ENCODE data around the gene TRAPPC1.

The TRAPPC1 gene

DNA sequence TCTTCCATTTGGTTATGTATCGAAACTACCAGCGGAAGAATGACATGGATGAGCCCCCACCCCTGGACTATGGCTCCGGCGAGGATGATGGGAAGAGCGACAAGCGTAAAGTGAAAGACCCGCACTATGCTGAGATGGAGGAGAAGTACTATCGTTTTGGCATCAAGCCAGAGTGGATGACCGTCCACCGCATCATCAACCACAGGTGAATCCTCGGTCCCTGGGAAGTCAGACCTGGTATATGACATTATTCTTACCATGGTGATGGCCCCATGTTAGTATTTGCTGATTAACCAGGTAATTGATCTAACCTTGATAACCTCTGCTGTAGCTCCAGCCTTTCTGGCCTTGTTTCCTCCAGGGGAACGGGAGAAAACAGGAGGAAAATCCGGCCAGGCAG is 34.7 kb downstream of the TRAPPC1 start:
- no peak for TF ChIP-seq CTCF (IDR thresholded peaks at IDR 0.05; ENCODE audit: low read depth, low read length)
- no peak overlapping the region for H3K4me3 ChIP-seq (ENCODE audit: low read depth, low read length)

DNA sequence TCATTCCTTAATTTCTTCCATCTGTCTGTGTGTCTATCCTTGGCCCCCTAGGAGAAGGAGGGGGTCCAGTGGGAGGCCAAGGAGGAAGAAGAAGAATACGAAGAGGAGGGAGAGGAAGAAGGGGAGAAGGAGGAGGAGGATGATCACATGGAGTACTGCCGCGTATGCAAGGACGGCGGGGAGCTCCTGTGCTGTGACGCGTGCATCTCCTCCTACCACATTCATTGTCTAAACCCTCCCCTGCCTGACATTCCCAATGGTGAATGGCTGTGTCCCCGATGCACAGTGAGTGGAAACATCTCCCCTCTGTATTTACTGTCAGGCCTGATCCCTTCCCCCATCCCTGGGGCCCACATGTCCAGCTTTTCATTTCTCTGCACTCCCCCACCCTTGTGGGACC is 36.9 kb downstream of the TRAPPC1 start:
- H3K4me3 ChIP-seq (ENCODE audit: low read depth, low read length): no peak overlapping the region
- no peak for TF ChIP-seq CTCF (IDR thresholded peaks at IDR 0.05; ENCODE audit: low read depth, low read length)

DNA sequence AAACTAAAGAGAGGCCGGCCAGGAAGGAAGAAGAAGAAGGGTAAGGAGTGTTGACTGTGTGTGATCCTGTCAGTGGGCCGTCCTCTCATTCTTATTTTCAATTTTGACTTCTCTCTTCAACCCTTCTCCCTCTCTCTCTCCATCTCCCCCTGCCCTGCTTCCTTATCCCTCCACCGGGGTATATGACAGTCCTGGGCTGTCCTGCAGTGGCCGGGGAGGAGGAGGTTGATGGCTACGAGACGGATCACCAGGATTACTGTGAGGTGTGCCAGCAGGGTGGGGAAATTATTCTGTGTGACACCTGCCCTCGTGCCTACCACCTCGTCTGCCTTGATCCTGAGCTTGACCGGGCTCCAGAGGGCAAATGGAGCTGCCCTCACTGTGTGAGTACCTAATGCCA is 37.5 kb downstream of the TRAPPC1 start:
- no peak overlapping the region for H3K4me3 ChIP-seq (ENCODE audit: low read depth, low read length)
- TF ChIP-seq CTCF (IDR thresholded peaks at IDR 0.05; ENCODE audit: low read depth, low read length): no peak

GRCh38 chr17:7893187-7893880 is 38.4 kb downstream of the TRAPPC1 start:
- no peak for TF ChIP-seq CTCF (IDR thresholded peaks at IDR 0.05; ENCODE audit: low read depth, low read length)
- no peak overlapping the region for H3K4me3 ChIP-seq (ENCODE audit: low read depth, low read length)

DNA sequence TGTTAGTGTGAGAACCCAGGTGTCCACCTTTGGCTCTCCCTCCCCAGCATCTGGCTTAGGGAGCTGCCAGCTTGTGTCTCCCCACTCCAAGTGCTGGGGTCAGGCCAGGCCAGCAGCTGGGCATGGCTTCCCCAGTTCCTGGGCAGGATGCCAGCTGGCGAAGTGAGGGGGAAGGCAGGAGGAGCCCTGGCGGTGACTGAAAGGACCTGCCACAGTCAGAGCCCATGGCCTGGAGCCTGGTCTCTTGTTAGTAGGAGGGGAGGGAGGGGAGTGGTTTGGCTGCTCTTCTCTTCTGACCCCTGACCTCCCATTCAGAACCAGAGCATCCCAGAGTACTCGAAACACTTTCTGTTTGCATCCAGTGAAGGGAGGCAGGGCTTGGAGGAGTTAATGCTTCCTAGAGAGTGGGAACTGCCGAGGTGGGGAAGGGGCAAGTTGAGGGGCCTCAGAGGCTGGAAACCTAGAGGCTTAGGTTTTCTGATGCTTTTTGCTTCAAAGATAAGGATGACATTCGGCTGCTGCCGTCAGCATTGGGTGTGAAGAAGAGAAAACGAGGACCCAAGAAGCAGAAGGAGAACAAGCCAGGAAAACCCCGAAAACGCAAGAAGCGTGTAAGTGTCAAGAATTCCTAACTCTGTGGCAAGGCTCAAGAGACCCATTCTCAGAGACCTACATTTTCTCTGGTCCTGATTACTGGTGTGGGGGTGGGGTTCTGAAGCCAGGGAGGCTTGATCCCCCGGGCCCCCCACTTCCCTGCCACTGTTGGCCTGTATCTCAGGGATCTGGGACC is 42.4 kb downstream of the TRAPPC1 start:
- no peak overlapping the region for H3K4me3 ChIP-seq (ENCODE audit: low read depth, low read length)
- TF ChIP-seq CTCF (IDR thresholded peaks at IDR 0.05; ENCODE audit: low read depth, low read length): peak; percentile 40; the same call in 1 of the 2 replicates

- TF ChIP-seq CTCF (IDR thresholded peaks at IDR 0.05; ENCODE audit: low read depth, low read length): no peak
These were observed 43.4 kb downstream of the TRAPPC1 start, which contains the start of gene CHD3 for GRCh38 chr17:7888184-7888920. Gene CHD3 (plus strand): TSS chr17:7888789. CDS start chr17:7889001, 212 bp downstream.

More at GRCh38 chr17:7888184-7888920, 43.4 kb downstream of the TRAPPC1 start, which contains the start of gene CHD3:
- H3K4me3 ChIP-seq (ENCODE audit: low read depth, low read length): peak within 1 kb of the TSS; percentile 62
